Esophagus mucosa (tissue), 1 donor: ENCODE results near the gene ANKFY1. TPM values are rescaled to one million over a fixed set of nuclear protein-coding genes. Genes with fewer than 3 reads are reported as not detected.
A peak's percentile ranks its signal among the peaks of the same experiment; 100 is the strongest.
"Not testable (repeated sequence)": the region's sequence is repeated elsewhere in the genome, so short reads cannot be mapped to it uniquely, and the experiment has no call there.

Source experiments
- ATAC-seq: fragments of 200-7000 bp; cut with Tn5 transposase; one replicate; pipeline ENCODE4 v1.9.1; 2020
- total RNA-seq: library from RNA; stranded (reverse); gene quantifications from one replicate; pipeline ENCODE4 v1.2.4, GENCODE V29; 2023
- donor health status: DM: yes; HTN: yes; CAD: no.

ANKFY1 gene
- total RNA-seq, 1 donor from 2014 or later: 31.6 TPM

DNA sequence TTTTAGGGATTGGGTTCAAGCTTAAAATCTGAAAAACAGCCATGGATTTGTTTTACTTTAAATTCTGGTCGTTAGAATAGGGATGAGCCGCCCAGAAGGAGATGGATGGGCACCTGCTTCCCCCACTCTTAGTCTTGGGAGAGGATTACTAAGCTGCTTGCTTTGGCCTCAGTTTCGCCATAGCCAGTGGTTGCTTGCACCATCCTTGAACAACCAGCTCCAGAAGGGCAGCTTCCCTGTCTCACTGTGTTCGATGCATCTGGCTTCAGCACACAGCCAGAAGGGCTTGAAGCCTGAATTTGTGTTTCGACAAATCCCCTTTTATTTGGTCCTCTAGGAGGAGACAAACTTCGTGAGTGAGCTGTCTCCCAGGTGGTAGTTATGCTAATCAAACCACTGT lies 113.7 kb downstream of the ANKFY1 start:
- ATAC-seq: no peak

DNA sequence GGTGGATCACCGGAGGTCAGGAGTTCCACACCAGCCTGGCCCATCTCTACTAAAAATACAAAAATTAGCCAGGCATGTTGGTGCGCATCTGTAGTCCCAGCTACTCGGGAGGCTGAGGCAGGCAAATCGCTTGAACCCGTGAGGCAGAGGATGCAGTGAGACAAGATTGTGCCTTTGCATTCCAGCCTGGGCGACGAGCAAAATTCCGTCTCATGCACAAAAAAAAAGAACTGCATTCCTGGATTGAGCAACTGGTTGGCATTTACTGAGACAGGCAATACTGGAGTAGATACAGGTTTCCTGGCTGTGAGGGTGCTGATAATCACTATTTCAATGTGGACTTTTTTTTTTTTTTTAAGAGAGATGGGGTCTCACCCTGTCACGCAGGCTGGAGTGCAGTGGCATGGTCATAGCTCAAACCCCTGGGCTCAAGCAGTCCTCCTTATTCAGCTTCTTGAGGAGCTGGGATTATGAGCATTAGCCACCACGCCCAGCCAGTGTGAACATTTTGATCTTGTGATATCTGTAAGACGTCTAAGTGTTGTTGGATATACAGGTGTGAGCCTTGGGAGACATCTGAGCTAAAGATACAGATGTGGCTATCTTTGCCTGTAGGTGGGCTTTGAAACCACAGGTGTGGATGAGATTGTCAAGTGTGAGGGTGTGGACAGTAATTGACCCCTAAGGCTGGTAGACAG lies 115.0 kb downstream of the ANKFY1 start:
- ATAC-seq: no peak

DNA sequence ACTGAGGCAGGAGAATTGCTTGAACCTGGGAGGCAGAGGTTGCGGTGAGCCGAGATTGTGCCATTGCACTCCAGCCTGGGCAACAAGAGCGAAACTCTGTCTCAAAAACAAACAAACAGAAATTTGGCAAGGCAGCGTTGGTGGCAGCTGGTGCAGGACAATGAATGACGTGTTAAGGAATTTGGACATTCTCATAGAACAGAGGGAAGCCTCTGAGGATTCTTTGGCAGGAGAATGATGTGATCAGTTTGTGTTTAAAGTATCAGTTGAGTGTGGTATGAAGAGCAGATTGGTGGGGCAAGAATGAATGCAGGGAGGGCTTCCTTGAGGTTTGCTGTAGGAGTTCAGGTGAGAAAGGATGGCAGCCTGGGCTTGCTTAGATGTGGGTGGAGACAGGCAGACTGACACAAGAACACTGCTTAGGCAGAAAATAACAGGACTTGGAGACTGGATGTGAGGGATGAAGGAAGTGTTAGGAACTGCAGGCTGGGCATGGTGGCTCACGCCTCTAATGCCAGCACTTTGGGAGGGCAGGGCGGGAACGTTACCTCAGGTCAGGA lies 115.9 kb downstream of the ANKFY1 start:
- ATAC-seq: no peak

DNA sequence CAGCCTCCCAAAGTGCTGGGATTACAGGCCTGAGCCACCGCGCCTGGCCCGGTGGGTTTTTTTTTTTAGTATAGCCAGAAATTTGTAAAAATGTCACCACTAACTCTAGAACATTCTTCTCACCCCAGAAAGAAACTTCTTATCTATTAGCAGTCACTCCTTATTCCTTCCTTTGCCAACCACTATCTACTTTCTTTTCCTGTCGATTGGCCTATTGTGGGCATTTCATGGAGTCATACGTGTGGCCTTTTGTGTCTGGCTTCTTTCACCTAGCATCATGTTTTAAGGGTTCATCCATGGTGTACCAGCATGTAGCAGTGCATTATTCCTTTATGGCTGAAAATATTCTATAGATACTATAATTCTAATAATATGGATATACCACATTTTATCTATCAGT lies 117.1 kb downstream of the ANKFY1 start:
- ATAC-seq: no peak

GRCh38 chr17:4144422-4144747 lies 119.4 kb downstream of the ANKFY1 start:
- ATAC-seq: no peak

- peak; percentile 85 for ATAC-seq
Observed at GRCh38 chr17:4143563-4144421, 120.0 kb downstream of the ANKFY1 start.

- ATAC-seq: peak; percentile 32
Observed at GRCh38 chr17:4142107-4142900, 121.5 kb downstream of the ANKFY1 start.

GRCh38 chr17:4140125-4140524 lies 123.7 kb downstream of the ANKFY1 start:
- no peak for ATAC-seq

- ATAC-seq: not testable (repeated sequence)
Observed at GRCh38 chr17:4138906-4139526, 124.8 kb downstream of the ANKFY1 start.

DNA sequence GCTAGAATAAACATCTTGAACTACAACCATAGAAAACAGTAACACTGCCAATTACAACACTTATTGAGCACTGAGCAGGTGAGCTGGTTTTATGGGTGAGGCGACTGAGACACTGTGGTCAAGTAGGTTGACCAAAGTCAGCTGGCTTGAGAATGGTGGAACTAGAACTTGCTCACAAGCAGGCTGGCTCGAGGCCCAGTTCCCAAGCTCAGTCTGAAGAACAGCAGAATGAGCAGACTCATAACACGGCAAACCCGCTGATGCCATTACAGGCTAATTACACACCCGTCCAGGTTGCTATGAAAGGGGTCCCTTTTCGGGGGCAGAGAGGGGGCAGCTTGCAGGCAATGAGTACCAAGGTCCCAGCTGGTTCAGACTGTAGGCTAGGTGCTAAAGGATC lies 127.4 kb downstream of the ANKFY1 start:
- no peak for ATAC-seq

DNA sequence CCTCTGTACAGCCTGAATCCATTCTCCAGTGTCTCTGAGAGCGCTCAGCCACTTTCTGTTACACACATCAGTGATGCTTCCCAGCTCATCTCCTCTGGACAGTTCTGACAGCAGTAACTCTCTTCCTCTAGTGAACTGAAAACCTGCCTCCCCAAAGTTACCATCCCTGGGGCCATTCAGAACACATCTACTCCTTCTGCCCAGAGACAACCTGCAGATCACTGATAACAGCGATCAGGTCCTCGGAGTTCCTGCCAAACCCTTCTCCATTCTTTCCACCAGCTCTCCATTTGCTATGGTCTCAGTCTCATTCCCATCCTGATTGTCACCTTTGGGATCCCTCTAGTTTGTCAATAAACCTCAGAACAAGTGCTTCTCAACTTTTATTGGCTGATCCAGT lies 128.3 kb downstream of the ANKFY1 start:
- ATAC-seq: no peak

DNA sequence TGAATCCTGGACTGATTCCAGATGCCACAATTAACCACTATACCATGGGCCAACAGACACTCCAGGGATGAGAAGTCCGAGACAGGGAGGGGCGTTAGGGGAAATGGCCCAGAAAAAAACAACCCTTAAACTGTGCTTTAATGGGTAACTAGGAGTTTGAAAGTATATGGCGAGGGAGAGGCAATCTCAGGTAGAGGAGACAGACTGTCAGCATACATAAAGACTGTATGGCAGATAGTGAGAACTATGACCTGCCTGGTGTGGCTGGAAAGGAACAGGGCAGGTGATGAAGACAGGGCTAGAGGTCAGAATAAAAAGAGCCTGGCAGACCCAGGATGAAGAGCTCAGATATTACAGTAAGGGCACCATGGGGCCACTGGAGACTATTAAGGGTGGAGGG lies 129.1 kb downstream of the ANKFY1 start:
- ATAC-seq: no peak

GRCh38 chr17:4130715-4131114 lies 133.1 kb downstream of the ANKFY1 start:
- peak; percentile 41 for ATAC-seq

DNA sequence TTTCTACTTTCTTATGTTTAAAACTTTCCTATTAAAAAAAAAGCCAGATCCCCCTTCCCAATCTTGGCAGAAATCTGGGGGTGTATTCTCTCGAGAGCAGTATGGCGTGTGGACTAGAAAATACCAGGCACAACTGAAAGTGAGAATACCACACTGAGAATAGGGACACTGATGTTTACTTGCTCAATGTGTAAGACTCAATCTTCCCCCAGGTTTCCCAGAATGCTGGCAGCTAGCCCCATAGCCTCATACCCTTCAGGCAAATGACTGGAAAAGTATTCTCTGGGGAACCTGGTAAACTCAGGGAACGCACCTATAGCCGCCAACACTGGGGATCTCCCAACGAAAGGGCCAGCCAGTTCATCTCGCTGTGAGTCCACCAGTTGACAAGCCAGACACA lies 136.2 kb downstream of the ANKFY1 start:
- no peak for ATAC-seq

DNA sequence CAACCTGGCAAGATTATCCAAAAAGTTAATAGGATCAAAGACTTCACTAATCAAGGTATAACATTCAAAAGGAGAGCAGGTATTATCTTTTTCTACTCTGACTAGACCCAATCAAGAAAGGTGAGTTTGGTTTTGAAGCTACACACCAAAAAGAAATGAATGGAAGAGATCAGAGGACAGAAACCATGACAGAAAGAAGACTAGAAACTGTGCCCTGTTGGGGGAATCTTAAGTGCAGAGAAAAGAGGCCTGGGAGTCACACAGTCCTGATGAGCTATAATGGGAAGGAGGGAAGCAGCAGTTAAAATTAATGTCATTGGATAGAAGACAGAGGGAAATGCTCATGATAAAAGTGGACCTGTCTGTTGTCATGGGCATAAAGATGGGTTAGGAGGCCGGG lies 138.2 kb downstream of the ANKFY1 start:
- no peak for ATAC-seq

DNA sequence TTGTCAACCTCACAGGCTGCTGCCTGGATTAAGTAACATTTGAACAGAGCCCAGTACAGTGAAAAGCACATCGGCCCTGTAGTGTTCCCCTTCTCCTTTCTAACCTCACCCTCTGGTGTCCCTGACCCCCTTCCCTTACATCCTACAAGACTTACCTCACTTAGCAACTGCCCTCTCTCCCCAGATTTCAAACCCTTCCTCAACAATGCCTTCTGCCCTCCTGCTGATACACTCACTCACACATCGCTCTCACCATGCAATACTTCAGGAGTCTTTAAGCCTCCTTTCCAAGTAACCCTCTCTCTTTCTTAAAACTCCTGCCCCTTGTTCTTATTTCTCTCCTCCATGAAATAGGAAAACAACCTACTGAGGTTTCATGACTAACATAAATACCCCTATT lies 138.8 kb downstream of the ANKFY1 start:
- no peak for ATAC-seq

DNA sequence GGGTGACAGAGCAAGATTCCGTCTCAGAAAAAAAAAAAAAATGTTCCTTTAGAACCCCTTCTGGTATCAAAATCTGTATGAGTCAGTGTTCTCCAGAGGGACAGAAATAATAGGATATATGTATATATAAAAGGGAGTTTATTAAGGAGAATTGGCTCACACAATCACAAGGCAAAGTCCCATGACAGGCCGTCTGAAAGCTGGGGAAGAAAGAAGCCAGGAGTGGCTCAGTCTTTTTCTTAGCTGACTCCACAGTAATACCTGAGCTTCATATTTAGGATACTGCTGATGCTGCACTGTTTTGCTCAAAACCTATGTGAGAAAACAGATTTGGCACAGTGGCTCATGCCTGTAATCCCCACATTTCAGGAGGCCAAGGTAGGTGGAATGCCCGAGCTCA lies 143.4 kb downstream of the ANKFY1 start:
- no peak for ATAC-seq

DNA sequence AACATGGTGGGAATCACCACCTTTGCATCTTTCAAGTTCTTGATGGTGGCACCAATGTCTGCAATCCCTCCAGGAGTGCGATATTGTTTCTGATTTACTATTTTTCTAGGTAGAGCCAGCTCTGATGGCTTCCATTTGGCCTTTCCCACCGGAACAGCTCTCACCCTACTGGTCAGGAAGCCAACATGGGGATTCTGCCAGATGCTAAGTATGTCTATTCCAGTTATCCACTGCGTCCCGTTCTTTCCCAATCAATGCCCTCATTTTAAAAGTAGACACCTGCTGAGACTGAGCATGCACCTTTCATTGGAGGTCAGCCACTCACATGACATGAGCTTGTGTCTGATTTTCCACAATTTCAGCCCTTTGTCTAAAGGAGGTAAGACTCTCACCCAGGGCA lies 144.5 kb downstream of the ANKFY1 start:
- no peak for ATAC-seq

DNA sequence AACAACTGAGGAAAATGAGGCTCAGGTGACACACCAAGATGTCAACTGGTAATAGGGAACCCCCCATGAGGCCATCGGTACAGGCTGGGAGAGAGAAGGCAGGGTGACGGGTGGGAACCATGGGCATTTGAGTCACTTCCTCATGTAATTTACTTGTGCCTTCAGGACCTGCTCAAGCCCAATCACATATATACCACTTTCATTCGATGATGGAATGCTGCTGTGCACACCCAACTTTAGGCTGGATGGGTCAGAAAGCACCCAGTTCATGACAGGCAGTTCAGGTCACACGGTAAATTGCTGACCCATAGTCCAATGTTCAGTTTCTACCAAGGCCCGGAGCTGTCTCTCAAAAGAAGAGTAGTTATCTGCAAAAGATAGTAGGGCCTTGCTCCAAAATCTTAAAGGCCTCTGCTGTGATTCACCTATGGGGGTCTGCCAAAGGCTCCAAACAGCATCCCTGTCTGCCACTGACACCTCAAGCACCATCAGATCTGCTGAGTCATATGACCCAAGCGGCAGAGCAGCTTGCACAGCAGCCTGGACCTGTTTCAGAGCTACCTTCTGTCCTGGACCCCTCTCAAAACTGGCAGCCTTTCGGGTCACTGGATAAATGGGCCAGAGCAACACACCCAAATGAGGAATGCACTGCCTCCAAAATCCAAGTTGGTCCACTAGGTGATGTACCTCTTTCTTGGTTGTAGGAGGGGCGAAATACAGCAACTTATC lies 145.6 kb downstream of the ANKFY1 start:
- ATAC-seq: no peak

DNA sequence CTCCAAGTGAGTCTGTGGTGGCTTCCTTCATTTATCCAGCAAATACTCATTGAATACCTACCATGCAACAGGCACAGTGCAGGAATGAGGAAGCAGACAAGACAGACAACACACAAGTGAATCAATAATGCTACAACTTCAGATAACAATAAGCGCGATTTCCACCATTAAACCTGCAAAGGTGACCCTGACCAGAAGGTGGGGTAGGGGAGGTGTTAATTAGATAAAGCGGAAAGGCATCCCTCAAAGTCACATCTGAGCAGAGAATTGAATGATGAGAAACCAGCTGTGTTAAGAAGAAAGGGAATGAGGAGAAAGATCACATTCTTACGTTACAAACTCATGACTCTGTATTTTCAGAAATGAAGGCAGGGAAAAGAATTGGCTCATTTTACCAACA lies 147.3 kb downstream of the ANKFY1 start:
- ATAC-seq: no peak
